Vagina (tissue), 2 donors: ENCODE data around the gene SPATS2. TPM values are rescaled to one million over a fixed set of nuclear protein-coding genes. Genes with fewer than 3 reads are reported as not detected.

Source experiments
- DNase-seq, 2 donors: peaks; one replicate each; pipeline ENCODE4 v3.0.0-alpha.2; 2017; ENCODE audit errors: extremely low spot score in 2 of 2
- H3K27ac ChIP-seq: fragments of 200-600 bp; sonication (generic); one replicate; pipeline ENCODE4 v1.5.1; 2019
- H3K27me3 ChIP-seq: fragments of 200-600 bp; sonication (generic); one replicate; pipeline ENCODE4 v1.5.1; 2019
- H3K36me3 ChIP-seq, 2 donors: fragments of 200-600 bp; sonication (generic); one replicate each; pipeline ENCODE4 v1.5.1; 2017 to 2019
- H3K4me1 ChIP-seq: fragments of 200-600 bp; sonication (generic); one replicate; pipeline ENCODE4 v1.5.1; 2019
- H3K4me3 ChIP-seq, 2 donors: fragments of 200-600 bp; sonication (generic); 1 replicate in 1 of 2; 2 replicates in 1 of 2; pipeline ENCODE4 v1.5.1; 2016 to 2019
- H3K9me3 ChIP-seq: fragments of 200-600 bp; sonication (generic); one replicate; pipeline ENCODE4 v1.5.1; 2019
- CTCF ChIP-seq, 3 experiments: fragments of 450-650 bp in 2 of 3; fragments of 200-600 bp in 1 of 3; sonication (generic) in 1 of 3; IDR thresholded peaks; one replicate each; pipeline ENCODE4 v1.5.1; 2017 to 2019; ENCODE audit warnings: antibody characterized with exemption in 3 of 3, mild to moderate bottlenecking in 2 of 3, moderate library complexity in 2 of 3
- POLR2A ChIP-seq, 2 donors: fragments of 450-650 bp; IDR thresholded peaks; one replicate each; pipeline ENCODE4 v1.6.1; 2017; ENCODE audit warnings: antibody characterized with exemption in 2 of 2, mild to moderate bottlenecking in 2 of 2, moderate library complexity in 2 of 2
- POLR2AphosphoS5 ChIP-seq, 2 donors: sonication (generic); formaldehyde crosslinking; IDR thresholded peaks; one replicate each; pipeline ENCODE4 v1.9.0; 2017; ENCODE audit warnings: antibody characterized with exemption in 2 of 2, mild to moderate bottlenecking in 2 of 2, low read depth in 1 of 2; ENCODE audit not compliant: insufficient read depth in 1 of 2
- intact Hi-C: fragments of 100-400 bp; cut with DNase I; formaldehyde crosslinking; loops from one replicate; pipeline ENCODE4 v1.15.1; 2023
- total RNA-seq: library from RNA; depleted of rRNA; stranded (reverse); fragments of >200 nt; gene quantifications from one replicate; pipeline ENCODE4 v1.2.3, GENCODE V29; 2016

SPATS2 gene
- total RNA-seq, 1 donor from 2014 or later = 28.0 TPM

- Histone ChIP-seq H3K27ac (no peak within 1 kb of the TSS), H3K4me1 (peaks cover 32% of the 10 kb centered on the region), H3K4me3 (peak within 1 kb of the TSS; percentile 22 to 35), H3K36me3 (no peaks in the 10 kb centered on the region), H3K9me3 (no peaks in the 10 kb centered on the region), H3K27me3 (peaks cover 13% of the 10 kb centered on the region)
- intact Hi-C loops = no loop called here
- no peak for DNase-seq
- no peak for TF ChIP-seq POLR2A (IDR thresholded peaks at IDR 0.05)
- TF ChIP-seq POLR2AphosphoS5 (IDR thresholded peaks at IDR 0.05; ENCODE audit: insufficient read depth in 1 of 2, low read depth in 1 of 2) = peak; percentile 15 to 56
- TF ChIP-seq CTCF (IDR thresholded peaks at IDR 0.05) = peak; percentile 45 to 94 (median 57)
Observed at GRCh38 chr12:49336645-49337584, 30.3 kb upstream of the SPATS2 start, which contains the start of gene C1QL4. TSS of gene C1QL4 (minus strand) at chr12:49337188. CDS start at chr12:49336477, 711 bp downstream.

- intact Hi-C loops = no loop called here
- TF ChIP-seq POLR2AphosphoS5 (IDR thresholded peaks at IDR 0.05; ENCODE audit: insufficient read depth in 1 of 2, low read depth in 1 of 2) (no peak), CTCF (IDR thresholded peaks at IDR 0.05) (no peak), POLR2A (IDR thresholded peaks at IDR 0.05) (no peak)
- H3K36me3 ChIP-seq = no peaks in the 10 kb centered on the region
- H3K9me3 ChIP-seq = no peaks in the 10 kb centered on the region
- peaks cover 35% of the 10 kb centered on the region for H3K4me1 ChIP-seq
- no peak overlapping the region for H3K4me3 ChIP-seq
- no peak overlapping the region for H3K27ac ChIP-seq
- DNase-seq = no peak
- H3K27me3 ChIP-seq = peaks cover 13% of the 10 kb centered on the region
Observed at GRCh38 chr12:49338830-49339463, 28.3 kb upstream of the SPATS2 start.

GRCh38 chr12:49339464-49339861, 27.8 kb upstream of the SPATS2 start:
- H3K27ac ChIP-seq = no peak overlapping the region
- DNase-seq = no peak
- intact Hi-C loops = no loop called here
- TF ChIP-seq POLR2AphosphoS5 (IDR thresholded peaks at IDR 0.05; ENCODE audit: insufficient read depth in 1 of 2, low read depth in 1 of 2) = no peak
- TF ChIP-seq POLR2A (IDR thresholded peaks at IDR 0.05) = no peak
- no peak for TF ChIP-seq CTCF (IDR thresholded peaks at IDR 0.05)
- no peaks in the 10 kb centered on the region for H3K36me3 ChIP-seq
- no peak overlapping the region for H3K4me3 ChIP-seq
- peaks cover 37% of the 10 kb centered on the region for H3K4me1 ChIP-seq
- no peaks in the 10 kb centered on the region for H3K9me3 ChIP-seq
- peaks cover 13% of the 10 kb centered on the region for H3K27me3 ChIP-seq

GRCh38 chr12:49340095-49340870, 27.0 kb upstream of the SPATS2 start:
- DNase-seq = no peak

More at GRCh38 chr12:49340095-49340870, 27.0 kb upstream of the SPATS2 start:
- Histone ChIP-seq H3K36me3 (no peaks in the 10 kb centered on the region), H3K4me3 (no peak overlapping the region), H3K27me3 (peaks cover 10% of the 10 kb centered on the region), H3K4me1 (peaks cover 43% of the 10 kb centered on the region), H3K27ac (no peak overlapping the region), H3K9me3 (no peaks in the 10 kb centered on the region)
- intact Hi-C loops = loop anchor here (5.0 kb wide), 1 partner anchor 53 kb away; no protein-coding TSS in a partner anchor
- TF ChIP-seq POLR2A (IDR thresholded peaks at IDR 0.05) = no peak
- no peak for TF ChIP-seq POLR2AphosphoS5 (IDR thresholded peaks at IDR 0.05; ENCODE audit: insufficient read depth in 1 of 2, low read depth in 1 of 2)
- TF ChIP-seq CTCF (IDR thresholded peaks at IDR 0.05) = no peak
